Stimulated activated CD4-positive, alpha-beta T cell treated with anti-CD3 and anti-CD28 coated beads, Interleukin-12 subunit alpha, Interleukin-12 subunit beta, amount 100 ng/mL, for 4 hours (primary cell): ENCODE results near the gene ADM.
A peak's percentile ranks its signal among the peaks of the same experiment; 100 is the strongest.

Source experiments
- DNase-seq: peaks from one replicate; pipeline ENCODE4 v3.0.0-alpha.2; 2020

ADM gene

DNA sequence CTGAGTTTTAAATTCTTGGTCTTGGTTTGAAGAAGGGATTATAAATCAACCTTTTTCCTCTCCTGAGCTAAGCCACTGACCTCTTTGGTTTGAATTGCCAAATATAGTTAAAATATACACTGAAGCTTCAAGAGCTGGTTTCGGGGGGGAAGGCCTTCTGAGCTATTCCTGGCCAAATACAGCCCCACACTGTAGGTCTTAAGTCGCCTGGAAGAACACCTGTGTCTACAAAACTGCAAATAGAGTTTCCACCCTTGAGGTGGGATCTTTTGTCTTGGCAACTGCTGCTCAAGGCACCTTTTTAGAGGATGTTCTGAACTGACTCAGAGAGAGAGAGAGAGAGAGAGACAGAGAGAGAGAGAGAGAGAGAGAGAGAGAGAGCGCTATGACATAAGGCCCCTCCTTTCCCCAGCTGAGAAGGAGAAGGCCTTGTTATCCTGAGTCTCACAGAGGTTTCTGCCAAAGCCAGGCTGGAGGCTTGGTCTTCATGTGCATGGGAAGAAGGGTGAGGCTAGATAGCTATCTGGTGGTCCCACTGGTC, 5.5 kb downstream of the ADM start:
- no peak for DNase-seq

DNA sequence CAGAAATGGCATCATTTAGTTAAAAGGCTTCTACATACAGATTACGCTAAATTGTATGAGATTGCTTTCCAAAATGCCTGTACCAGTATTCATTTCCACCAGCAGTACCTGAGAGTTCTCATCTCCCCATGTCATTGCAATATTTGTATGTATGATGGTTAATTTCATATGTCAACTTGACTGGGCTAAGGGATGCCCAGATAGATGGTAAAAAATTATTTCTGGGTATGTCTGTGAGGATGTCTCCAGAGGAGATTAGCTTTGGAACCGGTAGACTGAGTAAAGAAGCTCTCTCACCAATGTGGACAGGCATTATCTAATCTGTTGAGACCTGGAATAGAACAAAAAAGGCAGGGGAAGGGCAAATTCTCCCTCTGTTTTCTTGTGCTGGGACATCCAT, 6.9 kb downstream of the ADM start:
- DNase-seq = no peak

DNA sequence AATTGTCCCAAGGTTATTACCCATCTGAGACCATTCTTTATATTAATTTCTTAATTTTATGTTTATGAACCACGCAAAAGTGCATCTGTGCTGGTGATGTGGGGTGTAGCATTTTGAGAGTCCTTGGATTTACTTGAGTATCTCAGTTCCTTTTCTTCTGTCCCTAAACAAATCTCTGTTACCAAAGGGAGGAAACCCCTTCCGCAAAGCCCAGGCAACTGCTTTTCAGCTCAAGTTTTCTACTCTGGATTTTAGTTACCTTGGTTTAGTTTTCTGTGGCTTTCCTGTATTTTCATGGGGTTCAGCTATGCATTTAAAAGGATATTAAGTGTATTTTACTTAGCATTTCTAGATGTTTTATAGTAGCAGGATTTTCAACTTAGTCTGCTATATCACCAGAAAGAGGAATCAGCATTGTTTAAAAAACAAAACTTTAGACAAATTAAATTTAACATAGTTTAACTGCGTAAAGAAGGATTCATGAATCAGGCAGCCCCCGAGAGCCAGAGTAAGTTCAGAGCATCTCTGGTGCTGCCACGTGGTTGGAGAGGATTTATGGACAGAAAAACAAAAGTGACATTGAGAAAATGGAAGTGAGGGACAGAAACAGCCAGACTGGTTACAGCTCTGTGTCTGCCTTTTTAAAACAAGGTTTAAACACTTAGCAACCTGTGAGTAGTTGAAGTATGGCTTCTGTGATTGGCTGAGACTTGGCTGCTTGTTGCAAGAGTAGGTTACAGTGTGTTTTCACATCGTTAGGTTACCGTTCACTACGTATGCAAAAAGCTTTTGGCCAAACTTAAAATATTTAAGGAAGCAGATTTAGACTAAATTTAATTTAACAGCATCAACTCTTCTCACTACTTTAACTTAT, 9.6 kb downstream of the ADM start:
- DNase-seq = no peak

DNA sequence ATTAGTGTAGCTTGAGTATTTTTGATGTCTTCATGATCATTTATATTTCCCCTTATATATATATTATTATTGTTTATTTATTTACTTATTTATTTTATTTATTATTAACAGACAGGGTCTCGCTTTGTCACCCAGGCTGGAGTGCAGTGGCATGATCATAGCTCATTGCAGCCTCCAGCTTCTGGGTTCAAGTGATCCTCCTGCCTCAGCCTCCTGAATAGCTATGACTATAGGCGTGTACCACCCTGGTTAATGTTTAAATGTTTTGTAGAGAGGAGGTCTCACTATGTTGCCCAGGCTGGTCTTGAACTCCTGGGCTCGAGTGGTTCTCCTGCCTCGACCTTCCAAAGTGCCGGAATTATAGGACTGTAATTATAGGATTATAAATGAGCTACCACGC, 10.2 kb downstream of the ADM start:
- DNase-seq = no peak

DNA sequence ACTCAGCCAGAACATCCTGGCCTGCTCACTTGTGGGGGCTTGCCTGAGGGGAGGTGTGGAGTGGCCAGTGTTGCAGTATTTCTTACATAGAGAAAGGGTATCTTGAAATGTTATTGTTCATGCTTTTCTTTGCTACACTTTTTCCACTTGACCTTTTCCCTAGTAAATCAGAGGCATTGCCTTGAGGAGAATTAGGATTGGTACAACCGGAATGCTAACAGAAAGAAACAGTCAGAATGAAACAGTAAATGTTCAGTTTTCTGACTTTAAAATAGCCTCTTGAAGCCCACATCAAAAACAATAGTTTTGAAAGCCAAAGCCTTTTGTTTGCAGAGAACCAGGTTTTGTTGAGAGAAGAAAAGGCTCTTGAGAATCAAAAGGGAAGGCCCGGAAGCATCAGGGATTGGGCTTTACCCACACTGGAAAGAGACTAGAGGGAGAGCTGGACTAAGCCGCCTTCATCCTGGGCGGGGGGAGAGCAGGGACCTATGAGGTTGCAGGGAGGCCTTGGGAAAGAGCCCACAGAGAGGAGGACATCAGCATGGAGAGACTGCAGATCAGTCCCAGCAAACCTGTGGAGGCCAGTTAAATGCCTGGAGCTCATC, 12.4 kb downstream of the ADM start:
- no peak for DNase-seq

DNA sequence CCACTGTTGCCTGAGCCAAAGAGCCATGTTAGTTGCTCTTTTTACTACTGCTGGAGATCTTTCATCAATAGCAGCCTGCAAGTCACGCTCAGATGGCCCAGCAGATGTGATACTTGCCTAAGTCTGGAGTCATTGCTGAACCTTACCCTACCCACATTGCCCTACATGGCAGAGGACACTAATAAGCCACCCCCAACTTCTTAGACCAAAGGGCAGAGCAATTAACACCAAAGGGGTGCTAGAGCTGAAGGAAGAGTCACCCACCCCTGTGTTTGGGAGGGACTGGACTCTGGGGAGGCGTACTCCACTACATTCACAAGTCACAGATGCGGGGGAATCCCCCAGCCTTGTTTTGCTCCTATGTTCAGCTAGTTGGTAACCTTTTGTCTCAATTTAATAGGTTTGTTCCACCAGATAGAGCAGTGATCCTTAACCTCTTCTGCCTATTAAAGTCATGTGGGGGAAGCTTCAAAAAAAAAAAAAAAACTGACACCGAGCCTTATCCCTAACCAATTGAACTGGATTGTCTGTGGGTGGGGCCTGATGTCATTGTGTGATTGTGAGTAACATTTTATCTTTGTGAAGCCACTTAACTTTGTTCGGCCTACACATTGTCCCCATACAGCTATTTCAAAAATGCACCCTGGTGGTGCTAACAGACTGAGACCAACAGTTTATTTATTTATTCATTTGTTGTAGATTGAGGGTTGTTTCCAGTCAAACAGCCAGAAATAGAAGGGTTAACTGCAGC, 13.1 kb downstream of the ADM start:
- no peak for DNase-seq

DNA sequence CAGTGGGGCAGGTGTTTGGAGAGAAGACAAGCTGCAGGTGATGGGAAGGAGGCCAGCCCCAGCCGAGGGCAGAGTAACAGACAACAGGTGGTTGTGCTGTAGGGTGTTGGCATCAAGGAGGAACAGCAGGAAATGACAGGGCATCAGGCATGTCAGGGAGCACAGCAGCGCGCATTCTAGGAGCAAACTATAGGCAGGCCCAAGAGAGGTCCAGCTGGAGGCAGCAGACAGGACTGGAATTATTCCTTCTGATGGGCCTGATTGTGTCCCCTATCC, 13.6 kb downstream of the ADM start:
- DNase-seq = no peak

DNA sequence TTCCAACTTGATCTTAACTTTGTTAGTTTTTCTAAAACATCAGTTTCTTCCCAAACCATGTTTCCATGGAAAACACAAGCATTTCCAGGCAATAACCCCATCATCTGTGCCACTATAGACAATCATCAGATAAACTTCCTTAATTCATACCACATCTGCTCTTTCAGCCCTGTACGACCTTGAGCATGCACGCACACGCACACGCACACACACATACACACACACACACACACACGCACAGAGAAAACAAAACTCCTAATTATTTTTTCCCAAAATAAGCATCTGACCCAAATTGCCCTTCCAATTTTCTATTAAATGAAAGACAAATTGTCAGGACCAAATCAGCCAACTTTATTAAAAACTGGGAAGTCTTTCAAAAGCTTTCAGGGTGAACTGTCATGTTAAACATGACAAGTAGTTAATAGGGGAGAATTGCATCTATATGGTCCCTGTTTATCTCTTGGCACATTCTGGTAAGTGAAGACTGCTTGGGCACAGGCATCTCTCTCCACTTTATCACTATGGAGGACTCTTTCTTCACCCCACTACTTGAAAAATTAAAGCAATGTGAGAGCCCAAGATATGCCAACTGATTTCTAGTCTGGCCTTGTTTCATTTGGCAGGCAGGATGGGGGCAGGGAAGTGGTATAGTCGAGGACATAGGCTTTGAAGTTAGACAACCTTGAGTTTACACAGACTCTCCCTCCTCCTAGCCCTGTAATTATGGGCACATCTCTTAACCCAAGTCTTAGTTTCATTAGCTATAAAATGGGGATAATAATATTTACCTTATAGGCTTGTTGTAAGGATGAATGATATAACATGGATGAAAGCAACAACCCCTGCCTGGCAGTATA, 15.1 kb downstream of the ADM start:
- no peak for DNase-seq

DNA sequence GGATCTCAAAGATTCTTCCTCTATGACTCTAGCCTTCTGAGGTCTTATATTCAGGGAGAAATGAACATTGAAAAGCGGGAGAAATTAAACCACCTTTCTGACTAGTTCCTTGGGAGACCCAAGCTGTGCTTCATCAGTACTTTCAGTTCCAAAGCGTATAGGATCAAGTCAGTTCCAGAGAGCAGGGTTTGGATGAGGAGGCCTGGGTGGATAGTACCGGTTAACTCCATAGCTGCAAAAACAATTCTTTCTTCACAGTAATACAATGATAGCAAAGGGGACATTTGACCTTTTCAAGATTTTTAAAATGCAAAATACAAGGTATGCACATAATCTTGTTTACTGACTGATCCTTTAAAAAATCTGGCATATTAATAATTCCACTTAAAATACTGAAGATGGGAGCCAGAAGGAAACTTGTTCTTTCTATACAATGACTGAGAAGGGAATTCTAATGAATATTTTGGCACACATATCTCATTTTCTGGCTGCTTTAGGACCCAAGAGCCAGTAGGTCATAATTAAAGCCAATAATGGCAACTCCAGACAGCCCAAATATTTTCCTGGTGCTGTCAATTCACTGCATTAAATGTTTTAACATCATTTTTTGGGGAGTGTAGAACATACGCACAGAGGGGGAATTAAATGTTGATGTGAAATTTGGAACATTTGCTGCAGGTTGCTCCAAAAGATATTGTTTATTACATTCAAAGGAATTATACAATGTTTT, 16.0 kb downstream of the ADM start:
- DNase-seq = no peak

DNA sequence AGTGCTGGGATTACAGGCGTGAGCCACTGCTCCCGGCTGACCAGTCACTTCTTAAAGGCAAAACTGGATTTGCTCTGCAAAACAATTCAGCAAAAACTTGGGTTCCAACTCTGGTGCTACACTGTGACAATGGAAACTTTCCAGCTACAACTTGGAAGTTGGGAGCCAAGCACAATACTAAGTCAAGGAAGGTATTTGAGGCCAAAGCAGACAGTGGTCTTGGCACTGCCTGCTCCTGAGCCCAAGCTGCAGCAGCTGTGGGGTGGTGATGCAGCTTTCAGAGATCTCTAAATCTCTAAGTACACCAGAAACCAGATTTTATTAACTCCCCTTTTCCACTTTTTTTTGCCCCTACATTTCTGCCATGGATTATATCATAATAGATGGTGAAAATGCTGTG, 17.5 kb downstream of the ADM start:
- no peak for DNase-seq

DNA sequence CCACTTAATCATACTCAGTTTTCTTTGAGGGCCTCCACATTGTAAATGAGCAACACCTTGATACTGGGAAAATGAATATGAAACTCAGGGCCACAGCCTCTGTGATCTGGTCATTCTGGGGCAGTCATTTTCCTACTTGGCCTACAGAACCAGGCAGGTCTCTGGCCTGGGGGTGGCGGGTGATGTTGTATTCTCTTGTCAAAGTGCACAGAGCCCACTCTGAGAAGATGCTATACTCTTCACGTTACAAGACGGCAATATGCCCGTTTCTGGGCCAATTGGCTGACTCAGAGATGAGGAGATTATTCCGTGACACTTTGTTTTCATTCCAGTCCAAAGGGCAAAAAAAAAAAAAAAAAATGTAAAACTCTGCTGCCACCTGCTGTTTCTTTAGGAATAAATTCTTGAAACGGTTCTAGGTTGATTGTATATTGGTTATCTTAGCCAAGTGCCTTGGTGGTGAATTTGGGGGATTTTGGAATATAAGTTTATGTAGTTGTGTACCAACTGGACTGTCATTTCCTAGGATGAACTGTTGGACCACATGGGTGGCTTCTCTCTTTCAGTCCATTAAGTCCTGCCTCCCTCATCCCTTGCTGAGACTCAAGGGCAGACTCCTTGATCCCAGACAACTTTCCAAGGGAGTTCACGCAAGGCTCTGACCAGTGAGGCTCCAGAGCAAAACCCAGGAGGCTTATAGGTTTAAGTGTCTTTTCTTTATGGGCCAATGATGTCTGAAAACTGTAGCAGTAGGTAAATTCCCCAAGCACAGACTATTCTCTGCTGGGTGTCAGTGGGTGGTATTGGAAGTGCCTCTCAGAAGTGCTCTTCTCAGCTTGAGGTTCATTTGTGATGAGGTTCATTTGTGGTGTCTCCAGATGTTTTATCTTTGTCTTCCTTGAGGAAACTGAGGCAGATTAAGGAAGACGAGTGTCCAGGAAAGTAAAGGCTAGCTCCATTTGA, 18.2 kb downstream of the ADM start:
- DNase-seq = peak; percentile 30

DNA sequence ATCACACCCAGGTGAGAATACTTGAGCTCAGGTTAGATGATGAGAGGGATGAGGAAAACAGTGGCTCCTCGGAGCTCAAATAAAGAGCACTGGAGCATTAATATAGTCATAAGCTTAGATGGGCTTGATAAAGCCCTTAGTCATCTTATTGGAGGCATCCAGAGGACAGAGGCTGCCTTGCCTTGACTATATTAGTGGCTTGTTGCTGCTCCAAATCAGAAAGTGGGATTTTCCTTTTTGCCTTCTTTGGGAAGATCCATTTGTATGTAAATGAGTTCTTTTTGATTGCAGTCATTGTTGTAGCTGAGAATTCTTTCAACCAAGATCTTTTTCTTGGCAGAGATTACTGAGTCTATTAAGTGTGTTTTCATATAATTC, 18.9 kb downstream of the ADM start:
- no peak for DNase-seq

DNA sequence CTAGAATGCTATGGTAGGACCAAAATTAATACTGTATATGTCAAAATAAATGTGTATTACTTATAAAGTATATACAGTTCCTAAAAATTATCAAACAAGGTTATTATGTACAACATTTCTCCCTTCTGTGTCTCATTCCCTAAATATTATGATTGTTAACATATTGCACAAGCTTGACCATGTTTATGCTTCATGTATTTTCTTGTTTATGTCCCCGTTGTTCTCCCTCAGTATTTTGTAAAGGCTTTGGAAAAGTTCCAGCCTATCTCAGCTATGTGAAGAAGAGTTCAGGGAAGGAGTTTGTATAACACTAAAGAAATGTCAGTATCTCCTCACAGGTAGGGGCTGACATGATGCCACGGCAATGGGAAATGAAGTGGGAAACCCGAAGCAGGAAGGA, 19.6 kb downstream of the ADM start:
- no peak for DNase-seq

DNA sequence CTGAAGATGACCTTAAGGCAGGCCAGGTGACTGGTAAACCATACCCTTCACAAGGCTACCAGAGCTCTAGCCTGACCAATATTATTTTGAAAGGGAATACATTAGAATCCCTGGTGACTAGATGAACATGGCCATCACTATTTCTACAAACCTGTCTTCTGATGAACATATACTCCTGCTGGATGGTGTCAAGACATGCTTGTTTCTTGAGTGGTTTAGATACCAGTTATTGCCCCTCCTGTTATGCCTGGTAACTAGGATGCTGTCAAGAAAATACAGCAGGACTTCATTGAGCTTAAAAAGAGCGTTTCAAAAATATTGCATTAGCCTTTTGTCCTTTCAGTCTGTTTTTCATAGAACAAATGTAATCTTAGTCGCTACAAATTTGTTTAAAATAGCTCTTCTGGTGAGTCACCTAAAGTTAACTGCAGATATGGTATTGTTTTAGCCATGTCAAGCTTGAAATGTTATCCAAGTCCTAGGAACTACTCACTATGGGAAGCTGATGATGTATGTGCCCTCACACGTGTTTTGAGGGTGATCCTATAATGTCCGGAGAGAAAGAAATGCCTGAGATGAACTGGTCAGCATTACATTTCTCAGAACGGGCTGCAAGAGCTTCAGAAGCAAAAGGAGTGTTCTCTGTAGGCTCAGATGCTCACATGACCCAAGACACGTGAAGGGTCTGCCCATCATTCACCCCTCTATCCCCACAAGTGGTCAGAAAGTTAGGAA, 20.6 kb downstream of the ADM start:
- no peak for DNase-seq

DNA sequence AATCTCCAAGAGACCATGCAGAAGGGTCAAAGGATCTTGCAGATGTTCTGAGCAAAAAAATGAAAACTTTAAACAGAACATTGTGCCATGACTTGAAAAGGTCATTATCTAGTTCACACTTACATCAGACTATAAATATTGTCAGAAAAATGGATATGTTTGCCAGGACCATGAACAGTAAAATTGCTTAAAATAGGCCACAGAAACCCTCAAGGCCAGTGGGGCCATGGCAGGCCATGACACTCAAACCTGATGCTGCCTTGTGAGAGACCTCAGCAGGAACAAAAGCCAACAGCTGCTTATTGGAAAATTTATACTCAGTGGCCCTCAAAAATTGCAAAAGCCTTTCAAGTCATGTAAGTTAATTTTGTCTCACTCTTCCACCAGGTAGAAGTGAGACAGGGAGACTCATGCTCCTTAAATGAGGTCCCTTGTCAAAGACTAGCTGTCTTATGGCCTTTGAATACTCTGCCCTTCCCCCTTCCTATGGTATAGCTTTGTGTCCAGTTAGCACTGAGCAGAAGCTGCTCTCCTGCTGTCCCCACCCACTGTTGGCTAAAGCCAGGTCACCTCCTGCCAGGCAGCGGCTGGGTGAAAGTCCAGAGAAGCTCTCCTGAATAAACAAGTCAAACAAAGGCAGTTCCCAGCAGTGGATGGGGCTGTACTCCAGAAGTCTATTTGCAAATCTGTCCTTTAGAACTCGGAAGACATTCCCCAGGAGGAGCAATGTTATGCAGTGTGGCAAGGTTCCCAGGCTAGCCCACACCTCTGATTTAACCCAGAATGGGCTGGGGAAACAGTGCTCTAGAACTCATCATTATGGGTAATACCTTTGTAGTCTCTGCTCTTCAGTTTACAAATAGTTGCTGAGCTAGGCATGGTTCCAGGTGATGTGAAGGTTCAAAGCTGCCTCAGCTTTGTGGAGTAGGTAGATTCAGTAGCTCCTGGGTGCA, 21.4 kb downstream of the ADM start:
- no peak for DNase-seq

DNA sequence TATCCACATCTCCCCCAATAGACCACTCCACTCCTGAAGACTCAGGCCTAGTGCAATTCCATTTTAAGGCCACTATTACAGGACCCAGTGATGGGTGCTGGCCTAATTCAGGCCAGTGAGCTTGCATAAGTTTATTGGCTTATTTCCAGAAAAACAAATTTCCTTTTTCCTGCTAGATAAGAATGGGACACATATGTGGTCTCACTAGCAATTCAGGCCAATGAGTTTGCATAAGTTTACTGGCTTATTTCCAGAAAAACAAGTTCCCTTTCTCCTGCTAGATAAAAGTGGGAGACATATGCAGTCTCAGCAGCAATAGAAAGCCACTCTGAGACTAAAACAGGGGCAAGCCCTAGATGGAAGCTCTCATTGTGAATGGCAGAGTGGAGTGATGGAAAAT, 22.4 kb downstream of the ADM start:
- no peak for DNase-seq

DNA sequence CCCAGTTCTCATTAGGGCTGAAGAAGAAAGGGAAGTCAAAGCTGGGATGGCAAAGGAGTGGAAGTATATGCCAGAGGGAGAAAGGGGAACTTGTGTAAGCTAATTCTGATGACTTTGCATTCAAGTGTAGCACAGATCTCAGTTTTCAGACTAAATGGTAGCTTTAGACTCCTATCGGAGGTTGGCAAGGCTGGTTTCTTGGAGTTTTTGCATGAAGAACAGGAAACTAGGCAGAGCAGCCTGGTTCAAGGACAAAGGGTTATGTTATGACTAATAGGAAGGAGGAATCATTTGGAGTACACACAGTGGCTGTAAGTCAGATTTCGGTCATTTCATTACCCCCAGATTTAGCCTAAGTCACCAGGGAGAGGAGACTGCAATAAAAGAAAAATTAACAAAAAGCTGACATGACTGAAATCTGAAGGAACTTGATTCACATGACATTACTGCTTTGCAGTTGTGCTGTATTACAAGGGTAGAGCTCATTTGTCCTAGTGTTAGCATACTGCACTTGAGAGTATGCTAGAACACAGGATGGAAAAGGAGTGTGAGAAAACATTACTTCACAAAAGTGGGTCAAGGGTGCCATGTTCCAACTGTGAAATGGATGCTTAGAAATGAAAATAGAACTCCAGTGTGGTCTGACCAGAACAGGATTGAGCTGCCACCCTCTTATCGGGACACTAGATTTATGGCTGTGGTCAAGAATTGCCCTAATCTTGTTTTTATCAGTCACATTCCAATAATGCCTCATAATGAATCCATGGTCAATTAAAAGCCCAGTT, 23.6 kb downstream of the ADM start:
- DNase-seq = no peak

DNA sequence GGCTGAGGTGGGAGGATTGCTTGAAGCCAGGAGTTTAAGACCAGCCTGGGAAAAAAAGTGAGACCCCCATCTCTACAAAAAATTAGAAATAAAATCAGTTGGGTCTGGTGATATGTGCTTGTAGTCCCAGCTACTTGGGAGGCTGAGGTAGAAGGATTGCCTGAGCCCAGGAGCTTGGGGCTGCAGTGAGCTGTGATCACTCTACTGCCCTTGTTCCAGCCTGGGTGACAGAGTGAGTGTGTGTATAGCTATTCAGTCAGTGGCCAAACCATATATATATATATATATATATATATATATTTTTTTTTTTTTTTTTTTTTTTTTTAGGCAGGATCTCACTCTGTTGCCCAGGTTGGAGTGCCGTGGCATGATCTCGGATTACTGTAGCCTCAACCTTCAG, 24.5 kb downstream of the ADM start:
- no peak for DNase-seq
